GM10266 (cell line): ENCODE measurements around the gene GDF7.

Experiments
- DNase-seq: peaks from one replicate; pipeline ENCODE4 v3.0.0; 2012; ENCODE audit errors: extremely low spot score
- TF ChIP-seq, protein P1 (sequence below): IDR thresholded peaks from 2 replicates; pipeline ENCODE4 v1.5.1; 2012; ENCODE audit warnings: mild to moderate bottlenecking, low read depth; ENCODE audit not compliant: control insufficient read depth, insufficient read depth; ENCODE audit errors: missing control alignments

The GDF7 gene

DNA sequence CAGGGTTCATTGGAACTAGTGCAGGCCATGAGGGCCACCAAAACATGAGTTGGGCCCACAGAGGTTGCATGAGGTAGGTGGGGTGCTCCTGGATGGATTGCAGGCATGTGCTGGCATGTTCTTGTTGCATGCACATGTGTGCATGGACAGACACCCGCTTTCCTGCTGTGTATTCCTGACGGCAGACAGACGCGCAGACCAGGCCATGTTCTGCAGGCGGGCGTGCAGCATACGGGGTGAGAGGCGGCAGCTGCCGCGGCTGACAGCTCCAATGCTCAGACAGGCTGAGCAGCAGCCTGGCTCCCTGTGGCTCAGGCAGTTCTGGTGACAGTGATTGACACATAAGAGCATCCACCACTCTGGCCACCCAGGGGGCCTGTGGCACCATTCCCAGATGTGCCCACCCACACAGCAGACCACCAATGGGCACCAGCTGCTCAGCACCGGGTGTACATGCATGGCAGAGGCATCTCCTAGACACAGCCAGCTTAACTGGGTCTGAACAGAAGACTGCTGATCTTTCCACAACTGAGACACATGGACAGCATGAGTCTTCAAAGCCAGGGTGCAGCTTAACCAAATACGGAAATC is 37.3 kb upstream of the GDF7 start:
- TF ChIP-seq, protein P1, sequence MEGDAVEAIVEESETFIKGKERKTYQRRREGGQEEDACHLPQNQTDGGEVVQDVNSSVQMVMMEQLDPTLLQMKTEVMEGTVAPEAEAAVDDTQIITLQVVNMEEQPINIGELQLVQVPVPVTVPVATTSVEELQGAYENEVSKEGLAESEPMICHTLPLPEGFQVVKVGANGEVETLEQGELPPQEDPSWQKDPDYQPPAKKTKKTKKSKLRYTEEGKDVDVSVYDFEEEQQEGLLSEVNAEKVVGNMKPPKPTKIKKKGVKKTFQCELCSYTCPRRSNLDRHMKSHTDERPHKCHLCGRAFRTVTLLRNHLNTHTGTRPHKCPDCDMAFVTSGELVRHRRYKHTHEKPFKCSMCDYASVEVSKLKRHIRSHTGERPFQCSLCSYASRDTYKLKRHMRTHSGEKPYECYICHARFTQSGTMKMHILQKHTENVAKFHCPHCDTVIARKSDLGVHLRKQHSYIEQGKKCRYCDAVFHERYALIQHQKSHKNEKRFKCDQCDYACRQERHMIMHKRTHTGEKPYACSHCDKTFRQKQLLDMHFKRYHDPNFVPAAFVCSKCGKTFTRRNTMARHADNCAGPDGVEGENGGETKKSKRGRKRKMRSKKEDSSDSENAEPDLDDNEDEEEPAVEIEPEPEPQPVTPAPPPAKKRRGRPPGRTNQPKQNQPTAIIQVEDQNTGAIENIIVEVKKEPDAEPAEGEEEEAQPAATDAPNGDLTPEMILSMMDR, result no peak
- no peak for DNase-seq

DNA sequence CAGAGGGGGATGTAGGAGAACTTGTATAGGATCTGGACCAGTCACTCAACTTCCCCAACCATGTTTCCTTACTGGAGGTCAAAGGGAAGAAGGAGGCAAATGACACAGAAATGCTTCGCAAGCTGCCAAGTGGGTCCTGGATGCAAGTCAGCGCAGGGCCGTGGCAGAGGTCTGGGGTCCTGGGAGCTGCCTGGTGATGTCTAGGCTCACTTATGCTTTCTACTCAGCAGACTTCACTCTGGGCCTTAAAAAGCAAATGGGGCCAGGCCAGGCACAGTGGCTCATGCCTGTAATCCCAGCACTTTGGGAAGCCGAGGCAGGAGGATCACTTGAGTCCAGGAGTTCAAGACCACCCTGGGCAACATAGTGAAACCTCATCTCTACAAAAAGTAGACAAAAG is 36.0 kb upstream of the GDF7 start:
- TF ChIP-seq, protein P1, result no peak
- no peak for DNase-seq

DNA sequence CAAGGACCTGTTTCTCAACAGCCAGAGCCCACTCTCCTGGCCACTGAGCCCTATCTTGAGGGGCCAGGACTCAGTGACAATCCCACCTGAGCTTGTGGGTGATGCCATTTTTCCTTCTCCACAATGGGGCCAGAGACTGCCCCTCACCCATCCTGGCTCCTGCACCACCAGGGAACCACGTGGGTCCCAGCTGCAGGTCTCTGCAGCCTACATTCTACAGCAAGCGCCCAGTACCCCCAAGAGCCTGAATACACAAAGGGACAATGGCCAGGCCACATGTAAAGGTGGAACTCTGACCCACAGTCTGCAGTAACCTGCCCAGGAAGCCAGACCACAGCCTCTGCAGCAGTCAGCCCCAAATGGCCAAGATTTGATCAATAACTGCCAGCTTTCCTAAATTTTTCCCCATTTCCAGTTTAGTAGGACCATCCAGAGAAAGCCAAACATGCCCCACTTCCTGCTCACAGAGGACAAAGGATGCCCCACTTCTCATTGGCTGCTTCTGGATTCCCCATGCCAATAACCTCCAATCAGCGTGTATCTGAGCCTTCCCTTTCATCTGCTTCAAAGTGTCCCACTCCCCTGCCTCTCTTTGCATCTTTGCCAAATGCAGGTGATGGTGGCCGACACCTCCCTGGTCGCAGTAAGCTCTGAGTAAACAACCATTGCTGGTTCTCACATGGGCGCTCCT is 35.2 kb upstream of the GDF7 start:
- DNase-seq, result no peak
- TF ChIP-seq, protein P1, result no peak

DNA sequence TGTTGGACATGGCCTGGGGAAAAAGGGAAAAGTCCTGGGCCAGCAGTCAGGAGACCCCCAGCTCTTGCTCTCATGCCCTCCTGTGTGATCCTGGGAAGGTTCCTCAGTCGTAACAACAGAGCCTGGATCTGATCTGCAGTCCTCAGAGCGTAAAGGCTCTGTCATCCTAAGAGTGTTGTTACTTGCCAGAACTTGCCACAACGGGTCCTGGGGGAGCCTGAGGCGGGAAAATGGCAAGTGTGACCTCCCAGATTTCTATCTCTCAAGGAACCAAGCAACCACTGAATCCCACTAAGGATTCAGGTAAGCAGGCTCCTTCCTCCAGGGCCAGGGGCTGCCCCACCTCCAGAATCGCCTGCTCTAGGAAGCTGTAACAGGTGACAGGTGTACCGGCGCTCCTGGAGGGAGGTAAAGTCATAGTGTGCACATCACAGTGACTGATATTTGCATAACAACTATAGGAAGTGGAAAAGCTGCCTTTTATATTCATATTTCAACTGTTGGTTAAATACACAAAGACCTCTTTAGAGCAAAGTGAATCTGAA is 34.4 kb upstream of the GDF7 start:
- no peak for DNase-seq
- TF ChIP-seq, protein P1, result no peak

DNA sequence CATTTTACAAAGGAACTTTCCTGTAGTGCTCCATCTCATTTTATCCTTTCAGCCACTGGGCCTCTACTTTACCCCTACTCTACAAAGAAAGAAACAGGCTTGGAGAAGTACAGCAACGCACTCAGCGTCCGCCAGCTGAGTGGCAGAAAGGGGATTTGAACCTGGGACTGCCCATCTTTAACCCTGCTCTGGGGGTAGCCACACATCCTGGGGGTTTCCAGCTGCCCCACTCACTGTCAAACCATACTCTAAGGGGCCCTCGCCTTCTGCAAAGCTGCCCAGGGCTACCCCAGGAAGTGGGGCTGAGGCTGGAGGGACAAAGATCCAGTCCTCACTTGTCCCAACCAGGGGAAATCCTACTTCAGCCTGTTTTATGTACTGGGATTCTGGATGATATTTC is 33.9 kb upstream of the GDF7 start:
- TF ChIP-seq, protein P1, result no peak
- DNase-seq, result peak; percentile 39

DNA sequence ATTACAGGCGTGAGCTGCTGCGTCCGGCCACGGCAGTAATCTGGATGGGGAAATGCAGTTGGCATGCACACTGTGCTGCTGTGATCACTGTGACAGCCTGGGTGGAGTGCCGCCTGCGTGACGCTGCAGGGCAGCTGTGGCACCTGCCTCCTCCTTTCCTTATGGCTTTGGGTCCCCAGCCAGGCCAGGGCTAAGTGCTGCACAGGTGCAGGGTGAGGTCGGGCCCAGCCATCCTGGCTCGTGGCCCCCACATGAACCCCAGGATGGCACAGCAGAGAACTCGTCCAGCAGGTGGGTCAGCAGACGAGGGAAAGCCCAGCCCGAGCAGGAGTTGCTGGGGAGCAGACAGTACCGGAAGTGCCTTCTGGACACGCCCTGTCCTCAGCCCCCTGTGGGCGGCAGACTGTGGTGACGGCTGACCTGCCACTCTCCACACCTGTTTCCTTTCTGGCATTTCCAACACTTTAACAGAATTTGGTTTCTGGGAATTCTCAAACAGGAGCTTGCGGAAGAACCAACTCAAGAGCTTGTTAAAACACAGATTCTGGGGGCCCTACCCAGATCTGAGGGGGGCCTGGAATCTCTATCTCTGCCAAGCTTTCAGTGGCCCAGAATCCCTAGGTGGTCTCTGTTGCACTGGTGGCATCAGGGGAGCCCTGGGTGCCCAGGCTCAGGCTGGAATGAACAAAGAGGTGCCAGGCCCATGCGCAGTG is 33.0 kb upstream of the GDF7 start:
- TF ChIP-seq, protein P1, result no peak
- no peak for DNase-seq
